Raji (cell line): ENCODE data around the gene GP1BB.

Experiments used
- POLR2A ChIP-seq: IDR thresholded peaks from 2 replicates; pipeline ENCODE4 v1.6.1; 2011; ENCODE audit warnings: low read depth, low read length, control low read depth; ENCODE audit not compliant: insufficient read depth

The GP1BB gene

DNA sequence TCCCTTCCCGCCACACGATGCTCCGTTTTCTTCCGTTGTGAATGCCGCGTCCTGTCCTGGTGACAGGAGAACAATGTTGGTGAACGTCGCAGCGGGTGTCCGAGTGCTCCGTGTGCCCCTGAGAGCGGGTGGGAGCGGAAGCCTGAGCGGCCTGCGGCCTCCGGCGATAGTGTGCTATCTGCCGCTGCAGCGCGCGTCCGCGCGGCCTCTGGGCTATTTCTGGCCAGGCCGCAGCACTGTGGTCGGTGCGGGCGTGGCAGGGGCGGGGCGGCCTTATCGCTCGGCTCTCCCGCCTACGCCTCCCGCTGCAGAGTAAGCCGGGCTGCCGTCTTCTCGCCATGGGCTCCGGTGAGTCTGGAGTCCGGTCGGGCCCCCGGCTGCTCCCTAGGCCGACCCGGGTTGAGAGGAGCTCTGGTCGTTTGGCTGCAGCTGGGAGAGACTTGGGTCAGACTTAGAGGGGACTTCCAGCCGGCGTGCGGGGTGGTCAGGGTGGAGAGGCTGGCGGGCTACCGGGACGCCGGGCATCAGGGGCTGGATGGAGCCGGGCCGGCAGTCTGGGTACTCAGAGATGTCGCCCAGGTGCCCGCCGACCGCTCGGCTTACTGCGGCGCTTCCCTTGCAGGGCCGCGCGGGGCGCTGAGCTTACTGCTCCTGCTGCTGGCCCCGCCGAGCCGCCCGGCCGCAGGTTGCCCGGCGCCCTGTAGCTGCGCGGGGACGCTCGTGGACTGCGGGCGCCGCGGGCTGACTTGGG is at the start of gene GP1BB:
GP1BB (plus strand) TSS at position 308 of the 751 bp plus-strand sequence; CDS start at position 339, 31 bp downstream.
- TF ChIP-seq POLR2A, result no peak

DNA sequence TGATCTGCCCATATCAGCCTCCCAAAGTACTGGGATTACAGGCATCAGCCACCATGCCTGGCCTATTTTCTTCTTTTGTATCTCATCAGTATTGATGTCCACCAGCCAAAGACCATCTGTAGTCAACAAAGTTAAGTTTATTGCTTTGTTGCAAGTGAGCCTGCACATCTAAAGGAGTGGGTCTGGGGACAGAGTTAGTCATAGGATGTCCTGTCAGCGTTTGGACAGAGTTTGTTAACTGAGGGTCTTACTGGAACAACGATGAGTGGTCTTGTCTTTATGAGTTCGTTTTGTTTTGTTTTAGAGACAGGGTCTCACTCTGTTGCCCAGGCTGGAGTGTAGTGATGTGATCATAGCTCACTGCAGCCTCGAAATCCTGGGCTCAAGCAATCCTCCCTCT is 49.7 kb upstream of the GP1BB start:
- no peak for TF ChIP-seq POLR2A

DNA sequence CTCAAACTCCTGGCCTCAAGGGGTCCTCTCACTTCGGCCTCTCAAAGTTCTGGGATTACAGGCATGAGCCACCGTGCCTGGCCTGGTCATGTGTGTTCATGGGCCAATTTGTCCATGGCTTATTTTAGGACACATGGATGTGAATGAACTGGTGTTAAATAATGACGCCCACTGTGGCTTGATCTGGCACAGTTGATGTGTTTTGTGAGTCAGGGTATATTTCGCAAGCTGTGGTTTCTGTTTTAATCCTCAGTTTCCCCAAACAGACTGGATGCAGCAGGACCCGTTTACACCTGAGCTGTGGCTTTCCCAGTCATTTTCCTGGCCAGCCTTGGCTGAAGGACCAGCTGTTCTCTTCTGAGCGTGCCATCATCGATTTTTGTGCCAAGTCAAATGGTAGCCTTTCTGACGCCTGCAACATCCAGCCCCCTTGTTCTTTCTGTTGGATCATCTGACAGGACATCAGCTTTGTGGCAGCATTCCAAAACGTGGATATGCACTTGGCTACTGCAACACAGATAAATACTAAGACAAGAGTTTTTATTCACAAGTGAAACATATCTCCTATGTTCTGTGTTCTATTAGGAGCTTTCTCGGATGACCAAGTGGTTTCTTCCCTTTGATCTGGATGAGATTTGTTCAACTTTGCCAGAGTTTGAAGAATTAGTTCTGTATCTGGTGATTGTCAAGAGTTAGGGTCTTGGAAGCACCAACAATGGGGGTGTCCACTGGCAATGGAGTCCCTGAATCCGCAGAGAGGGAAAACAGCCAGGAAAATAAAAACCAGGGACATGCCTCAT is 49.0 kb upstream of the GP1BB start:
- no peak for TF ChIP-seq POLR2A

DNA sequence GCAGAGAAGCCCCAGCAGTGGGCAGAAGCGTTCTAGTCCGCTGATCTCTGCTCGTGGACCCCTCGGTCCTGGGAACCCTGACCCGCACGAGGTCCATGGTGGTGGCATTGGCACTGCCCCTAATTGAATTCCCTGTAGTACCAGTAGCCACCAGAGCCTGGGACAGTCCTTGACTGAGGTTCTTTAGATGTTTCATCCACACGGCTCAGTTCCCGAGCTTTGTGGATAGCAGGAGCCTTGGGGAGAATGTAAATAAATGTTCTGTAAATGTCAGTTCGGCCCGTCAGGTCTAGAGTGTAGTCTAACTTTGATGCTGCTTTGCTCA is 48.4 kb upstream of the GP1BB start:
- no peak for TF ChIP-seq POLR2A

DNA sequence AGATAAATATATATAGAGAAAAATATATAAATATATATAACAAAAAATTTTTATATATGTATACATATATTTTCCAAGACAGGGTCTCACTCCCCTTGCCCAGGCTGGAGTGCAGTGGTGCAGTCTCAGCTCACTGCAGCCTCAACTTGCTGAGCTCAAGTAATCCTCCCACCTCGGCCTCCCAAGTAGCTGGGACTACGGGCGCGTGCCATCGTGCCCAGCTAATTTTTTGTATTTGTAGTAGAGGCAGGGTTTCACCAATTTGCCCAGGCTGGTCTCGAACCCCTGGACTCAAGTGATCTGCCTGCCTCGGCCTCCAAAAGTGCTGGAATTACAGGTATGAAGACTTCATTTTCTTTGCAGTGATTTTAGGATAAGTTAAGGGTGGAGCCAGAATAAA is 47.9 kb upstream of the GP1BB start:
- no peak for TF ChIP-seq POLR2A

DNA sequence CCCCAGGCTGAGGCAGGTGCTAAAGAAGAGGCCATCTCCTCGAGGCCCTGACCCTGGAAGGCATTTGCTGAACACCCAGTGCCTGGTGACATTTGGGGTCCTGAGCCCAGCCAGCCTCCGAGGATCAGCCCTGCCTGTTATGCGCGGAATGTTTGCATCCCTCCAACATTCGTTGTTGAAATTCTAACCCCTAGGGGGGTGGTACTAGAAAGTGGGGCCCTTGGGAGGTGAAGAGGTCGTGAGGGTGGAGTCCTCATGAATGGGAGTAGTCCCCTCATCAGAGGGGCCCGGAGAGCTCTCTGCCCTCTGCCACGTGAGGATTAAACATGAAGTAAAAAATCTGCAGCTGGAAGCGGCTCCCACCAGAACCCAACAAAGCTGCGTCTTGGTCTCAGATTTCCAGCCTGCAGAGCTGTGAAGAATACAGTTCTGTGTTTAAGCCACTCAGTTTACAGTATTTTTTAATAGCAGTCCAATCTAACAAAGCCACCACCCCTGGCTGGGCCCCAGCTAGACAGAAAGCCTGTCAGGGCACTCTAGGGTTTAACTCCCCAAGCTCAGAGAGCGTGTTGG is 44.3 kb upstream of the GP1BB start:
- no peak for TF ChIP-seq POLR2A

DNA sequence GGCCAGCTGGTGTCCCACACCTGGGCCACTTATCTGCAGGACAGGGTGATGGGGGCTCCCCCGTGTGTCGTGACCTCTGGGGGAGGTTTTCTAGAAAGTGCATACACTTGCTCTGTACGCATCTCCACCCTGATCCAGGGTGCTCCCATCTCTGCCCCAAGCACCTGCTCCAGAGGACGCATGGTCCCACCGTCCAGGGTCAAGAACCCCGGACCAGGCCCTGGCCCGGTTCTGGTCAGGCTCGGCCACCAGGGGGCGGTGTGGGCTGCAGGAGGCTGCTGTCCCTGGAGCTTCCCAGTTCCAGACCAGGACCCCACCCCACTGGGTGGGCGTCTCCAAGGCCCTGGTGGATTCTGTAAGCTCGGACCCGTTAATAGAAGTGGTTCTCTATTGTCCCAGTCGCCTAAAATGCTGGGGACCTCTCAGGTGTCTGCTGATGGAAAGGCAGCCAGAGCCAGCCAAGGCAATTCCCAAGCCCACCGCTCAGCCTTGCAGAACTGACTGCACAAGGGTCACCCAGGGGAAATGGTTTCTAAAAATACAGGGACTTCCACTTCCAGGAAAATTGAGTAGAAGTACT is 43.7 kb upstream of the GP1BB start:
- no peak for TF ChIP-seq POLR2A

DNA sequence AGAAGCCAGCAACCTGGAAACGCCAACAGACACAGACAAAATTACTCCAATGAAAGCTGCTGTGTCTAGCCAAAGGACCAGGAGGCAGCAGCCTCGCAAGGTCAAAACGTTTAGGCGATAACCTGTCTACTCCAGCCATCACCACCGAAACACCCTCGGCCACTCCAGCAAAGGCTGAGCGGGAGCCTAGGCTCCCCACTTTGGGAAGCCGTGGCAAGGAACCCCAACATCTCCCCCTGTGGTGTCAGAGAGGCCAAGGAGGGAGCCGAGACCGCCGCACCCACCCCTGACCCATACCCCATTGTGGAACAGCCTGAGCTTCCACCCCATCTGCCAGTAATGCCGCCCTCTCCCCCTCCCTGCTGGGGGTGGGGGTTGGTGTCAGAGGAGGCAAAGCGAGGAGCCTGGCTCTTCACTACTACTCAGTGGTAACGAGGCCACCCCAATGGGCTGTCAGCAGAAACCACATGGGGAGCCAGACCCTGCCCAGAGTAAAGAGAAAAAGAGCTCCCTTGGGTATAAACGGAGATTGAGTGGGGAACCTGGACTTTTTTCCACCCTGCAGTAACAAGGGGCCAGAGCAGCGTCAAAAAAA is 43.0 kb upstream of the GP1BB start:
- no peak for TF ChIP-seq POLR2A

DNA sequence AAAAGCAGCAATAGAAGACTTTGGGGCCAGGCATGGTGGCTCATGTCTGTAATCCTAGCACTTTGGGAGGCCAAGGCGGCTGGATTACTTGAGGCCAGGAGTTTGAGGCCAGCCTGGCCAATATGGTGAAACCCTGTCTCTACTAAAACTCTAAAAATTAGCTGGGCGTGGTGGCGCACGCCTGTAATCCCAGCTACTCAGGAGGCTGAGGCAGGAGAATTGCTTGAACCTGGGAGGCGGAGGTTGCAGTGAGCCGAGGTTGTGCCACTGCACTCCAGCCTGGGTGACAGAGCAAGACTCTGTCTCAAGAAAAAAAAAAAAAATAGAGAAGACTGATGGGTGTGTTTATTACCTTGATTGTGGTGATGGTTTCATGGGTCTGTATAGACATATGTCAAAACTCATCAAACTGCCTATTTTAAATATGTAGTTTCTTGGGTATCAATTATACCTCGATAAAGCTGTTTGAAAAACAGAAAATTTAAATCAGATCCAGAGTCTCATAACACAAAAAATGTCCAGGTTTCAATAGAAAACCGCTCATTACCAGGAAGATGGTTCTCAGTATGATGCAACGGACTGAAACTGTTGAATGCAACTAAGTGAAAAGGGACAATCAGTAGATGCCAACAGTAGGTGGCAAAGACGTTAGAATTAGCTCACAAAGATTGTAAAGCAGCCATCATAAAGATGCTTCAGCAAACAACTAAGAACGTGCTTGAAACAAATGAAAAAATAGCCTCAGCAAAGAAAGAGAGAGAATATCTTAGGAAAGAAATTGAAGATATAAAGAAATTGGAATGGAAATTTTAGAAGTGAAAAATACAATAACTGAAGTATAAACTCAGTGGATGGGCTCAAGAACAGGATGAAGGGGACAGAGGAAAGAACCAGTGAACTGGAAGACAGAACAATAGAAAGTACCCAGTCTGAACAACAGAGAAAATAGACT is 42.2 kb upstream of the GP1BB start:
- TF ChIP-seq POLR2A, result no peak

DNA sequence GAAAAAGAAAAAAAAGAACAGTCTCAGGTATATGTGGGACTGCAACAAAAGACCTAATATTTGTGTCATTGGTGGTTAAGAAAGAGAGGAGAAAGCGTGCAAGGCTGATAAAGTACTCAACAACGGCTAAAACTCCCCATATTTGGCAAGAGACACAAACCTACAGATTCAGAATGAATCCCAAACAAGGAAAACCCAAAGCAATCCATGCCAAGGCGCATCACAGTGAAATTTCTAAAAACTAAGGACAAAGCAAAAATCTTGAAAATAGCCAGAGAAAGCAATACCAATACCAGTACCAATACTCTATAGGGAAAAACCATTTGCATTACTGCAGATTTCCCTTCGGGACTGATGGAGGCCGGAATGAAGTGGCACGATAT is 41.5 kb upstream of the GP1BB start:
- no peak for TF ChIP-seq POLR2A

DNA sequence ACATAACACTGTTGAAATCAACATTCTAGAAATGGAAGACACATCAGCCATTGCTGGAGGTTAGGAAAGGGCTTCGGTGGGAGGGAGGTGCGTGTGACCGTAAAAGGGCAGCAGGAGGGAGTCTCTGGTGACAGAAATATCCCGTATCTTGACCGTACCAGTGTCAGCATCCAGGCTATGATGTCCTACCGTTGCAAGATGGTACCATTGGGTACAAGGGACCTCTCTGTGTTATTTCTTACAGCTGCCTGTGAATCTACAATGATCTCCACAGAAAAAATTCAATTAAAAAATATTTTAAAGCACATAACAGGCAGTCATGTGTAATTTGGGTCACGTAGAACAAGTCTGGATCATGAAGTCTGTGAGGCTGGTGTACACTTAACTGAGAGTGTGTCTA is 36.4 kb upstream of the GP1BB start:
- no peak for TF ChIP-seq POLR2A

DNA sequence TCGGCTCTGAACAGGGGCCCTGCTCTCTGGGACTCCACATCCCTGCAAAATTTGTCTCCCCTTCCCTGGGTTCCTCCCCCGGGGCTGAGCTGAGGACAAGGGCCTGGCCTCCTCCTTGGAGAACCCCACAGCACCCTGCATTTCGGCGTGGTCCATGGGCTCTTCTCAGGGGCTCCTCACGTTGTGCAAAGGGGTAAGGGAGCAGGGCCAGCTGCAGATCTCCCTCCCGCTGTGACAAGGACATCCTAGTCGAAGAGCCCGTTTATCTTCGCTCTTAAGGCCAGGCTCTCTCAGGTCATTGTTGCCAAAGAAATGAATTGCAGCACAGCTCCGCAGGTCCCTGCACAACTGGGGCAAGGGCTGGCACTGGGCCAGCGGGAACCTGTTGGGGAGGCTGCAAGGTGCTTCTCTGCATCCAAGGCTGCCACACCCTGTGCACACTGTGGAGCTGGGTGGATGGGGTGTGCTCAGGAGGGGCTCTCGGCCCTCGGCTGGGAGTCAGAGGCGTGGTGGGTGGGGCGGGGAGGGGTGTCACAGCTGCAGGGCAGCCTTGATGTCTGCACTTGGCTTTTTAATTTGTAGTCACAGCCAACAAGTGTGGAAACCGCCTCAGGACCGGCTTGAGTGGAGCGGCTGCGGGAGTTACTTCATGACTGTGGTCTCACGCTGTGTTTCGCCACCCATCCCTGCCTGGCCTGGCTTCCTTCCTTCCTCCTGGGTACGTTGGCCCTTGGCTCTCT is 35.6 kb upstream of the GP1BB start:
- no peak for TF ChIP-seq POLR2A
